ENCODE measurements around the gene IGSF21.

GRCh38 chr1:18319099-18319498 lies 211.5 kb downstream of the IGSF21 start:
- TF ChIP-seq, protein P1, sequence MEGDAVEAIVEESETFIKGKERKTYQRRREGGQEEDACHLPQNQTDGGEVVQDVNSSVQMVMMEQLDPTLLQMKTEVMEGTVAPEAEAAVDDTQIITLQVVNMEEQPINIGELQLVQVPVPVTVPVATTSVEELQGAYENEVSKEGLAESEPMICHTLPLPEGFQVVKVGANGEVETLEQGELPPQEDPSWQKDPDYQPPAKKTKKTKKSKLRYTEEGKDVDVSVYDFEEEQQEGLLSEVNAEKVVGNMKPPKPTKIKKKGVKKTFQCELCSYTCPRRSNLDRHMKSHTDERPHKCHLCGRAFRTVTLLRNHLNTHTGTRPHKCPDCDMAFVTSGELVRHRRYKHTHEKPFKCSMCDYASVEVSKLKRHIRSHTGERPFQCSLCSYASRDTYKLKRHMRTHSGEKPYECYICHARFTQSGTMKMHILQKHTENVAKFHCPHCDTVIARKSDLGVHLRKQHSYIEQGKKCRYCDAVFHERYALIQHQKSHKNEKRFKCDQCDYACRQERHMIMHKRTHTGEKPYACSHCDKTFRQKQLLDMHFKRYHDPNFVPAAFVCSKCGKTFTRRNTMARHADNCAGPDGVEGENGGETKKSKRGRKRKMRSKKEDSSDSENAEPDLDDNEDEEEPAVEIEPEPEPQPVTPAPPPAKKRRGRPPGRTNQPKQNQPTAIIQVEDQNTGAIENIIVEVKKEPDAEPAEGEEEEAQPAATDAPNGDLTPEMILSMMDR (IDR thresholded peaks at IDR 0.05), result no peak
- no peak for TF ChIP-seq POLR2A (IDR thresholded peaks at IDR 0.05)
